Ammon's horn (tissue), 1 donor: Measurements from ENCODE around the gene TMUB1.
"Not testable (repeated sequence)": the region's sequence is repeated elsewhere in the genome, so short reads cannot be mapped to it uniquely, and the experiment has no call there.

Experiments used
- DNase-seq: peaks from one replicate; pipeline ENCODE4 v3.0.0-alpha.2; 2016; ENCODE audit warnings: low spot score

The TMUB1 gene

GRCh38 chr7:151048911-151049463, 34.3 kb downstream of the TMUB1 start:
- no peak for DNase-seq

GRCh38 chr7:151047976-151048815, 35.1 kb downstream of the TMUB1 start, which contains the start of gene ASIC3:
ASIC3 (plus strand) TSS chr7:151048531; CDS start chr7:151048886, 355 bp downstream.
- no peak for DNase-seq

GRCh38 chr7:151046603-151047573, 36.4 kb downstream of the TMUB1 start:
- DNase-seq, result peak; percentile 77

- DNase-seq, result no peak
Measured at GRCh38 chr7:151045967-151046366, 37.3 kb downstream of the TMUB1 start.

GRCh38 chr7:151045262-151045661, 38.0 kb downstream of the TMUB1 start:
- DNase-seq, result no peak

- no peak for DNase-seq
Measured at GRCh38 chr7:151043959-151044358, 39.3 kb downstream of the TMUB1 start.

- DNase-seq, result not testable (repeated sequence)
Measured at GRCh38 chr7:151043449-151043848, 39.8 kb downstream of the TMUB1 start.

GRCh38 chr7:151040616-151041375, 42.5 kb downstream of the TMUB1 start:
- DNase-seq, result no peak

- DNase-seq, result no peak
Measured at GRCh38 chr7:151039850-151040548, 43.3 kb downstream of the TMUB1 start.

GRCh38 chr7:151038951-151039849, 44.1 kb downstream of the TMUB1 start:
- DNase-seq, result no peak

GRCh38 chr7:151035902-151036301, 47.4 kb downstream of the TMUB1 start:
- no peak for DNase-seq

- DNase-seq, result peak; percentile 81
Measured at GRCh38 chr7:151035026-151035717, 48.1 kb downstream of the TMUB1 start.

- DNase-seq, result no peak
Measured at GRCh38 chr7:151034312-151035025, 48.8 kb downstream of the TMUB1 start.

- DNase-seq, result no peak
Measured at GRCh38 chr7:151033864-151034249, 49.4 kb downstream of the TMUB1 start.

GRCh38 chr7:151032936-151033863, 50.1 kb downstream of the TMUB1 start:
- no peak for DNase-seq
